Measurements from ENCODE around the gene TMEM30B.

DNA sequence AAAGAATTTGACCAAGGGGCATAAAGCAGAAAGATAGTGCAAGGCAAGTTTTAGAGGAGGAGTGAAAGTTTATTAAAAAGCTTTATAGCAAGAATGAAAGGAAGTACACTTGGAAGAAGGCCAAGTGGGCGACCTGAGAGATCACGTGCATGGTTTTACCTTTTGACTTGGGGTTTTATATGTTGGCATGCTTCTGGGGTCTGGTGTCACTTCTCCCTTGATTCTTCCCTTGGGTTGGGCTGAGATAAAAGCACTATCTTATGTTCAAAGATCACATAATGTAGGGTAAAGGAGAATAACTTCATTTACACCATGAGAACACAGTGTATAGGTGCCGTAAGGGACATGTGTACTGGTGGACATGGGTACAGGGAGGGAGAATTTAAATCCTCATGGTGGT, 17.7 kb upstream of the TMEM30B start:
- no peak for TF ChIP-seq POLR2A (IDR thresholded peaks at IDR 0.05)
- TF ChIP-seq, protein P1, sequence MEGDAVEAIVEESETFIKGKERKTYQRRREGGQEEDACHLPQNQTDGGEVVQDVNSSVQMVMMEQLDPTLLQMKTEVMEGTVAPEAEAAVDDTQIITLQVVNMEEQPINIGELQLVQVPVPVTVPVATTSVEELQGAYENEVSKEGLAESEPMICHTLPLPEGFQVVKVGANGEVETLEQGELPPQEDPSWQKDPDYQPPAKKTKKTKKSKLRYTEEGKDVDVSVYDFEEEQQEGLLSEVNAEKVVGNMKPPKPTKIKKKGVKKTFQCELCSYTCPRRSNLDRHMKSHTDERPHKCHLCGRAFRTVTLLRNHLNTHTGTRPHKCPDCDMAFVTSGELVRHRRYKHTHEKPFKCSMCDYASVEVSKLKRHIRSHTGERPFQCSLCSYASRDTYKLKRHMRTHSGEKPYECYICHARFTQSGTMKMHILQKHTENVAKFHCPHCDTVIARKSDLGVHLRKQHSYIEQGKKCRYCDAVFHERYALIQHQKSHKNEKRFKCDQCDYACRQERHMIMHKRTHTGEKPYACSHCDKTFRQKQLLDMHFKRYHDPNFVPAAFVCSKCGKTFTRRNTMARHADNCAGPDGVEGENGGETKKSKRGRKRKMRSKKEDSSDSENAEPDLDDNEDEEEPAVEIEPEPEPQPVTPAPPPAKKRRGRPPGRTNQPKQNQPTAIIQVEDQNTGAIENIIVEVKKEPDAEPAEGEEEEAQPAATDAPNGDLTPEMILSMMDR (IDR thresholded peaks at IDR 0.05 in 4 of 5, conservative IDR thresholded peaks at IDR 0.05 in 1 of 5) = no peak
